Measurements from ENCODE around the gene PLCG2.

PLCG2 gene

GRCh38 chr16:81881228-81881627 is 102.1 kb downstream of the PLCG2 start:
- no peak for DNase-seq

- DNase-seq = no peak
These were observed 103.5 kb downstream of the PLCG2 start for GRCh38 chr16:81882559-81882958.

GRCh38 chr16:81883235-81883634 is 104.1 kb downstream of the PLCG2 start:
- DNase-seq = peak; percentile 83

GRCh38 chr16:81885976-81886586 is 107.0 kb downstream of the PLCG2 start:
- peak; percentile 69 for DNase-seq

- DNase-seq = no peak
These were observed 109.7 kb downstream of the PLCG2 start for GRCh38 chr16:81888520-81889394.

GRCh38 chr16:81891736-81892364 is 112.8 kb downstream of the PLCG2 start:
- DNase-seq = no peak

GRCh38 chr16:81894592-81894991 is 115.5 kb downstream of the PLCG2 start:
- no peak for DNase-seq

GRCh38 chr16:81896902-81897301 is 117.8 kb downstream of the PLCG2 start:
- DNase-seq = no peak

GRCh38 chr16:81899601-81900000 is 120.5 kb downstream of the PLCG2 start:
- no peak for DNase-seq

GRCh38 chr16:81900014-81900413 is 120.9 kb downstream of the PLCG2 start:
- no peak for DNase-seq

GRCh38 chr16:81900456-81900855 is 121.4 kb downstream of the PLCG2 start:
- no peak for DNase-seq

- peak; percentile 59 for DNase-seq
These were observed 122.4 kb downstream of the PLCG2 start for GRCh38 chr16:81901484-81901883.

GRCh38 chr16:81902025-81902424 is 122.9 kb downstream of the PLCG2 start:
- peak; percentile 54 for DNase-seq

GRCh38 chr16:81904320-81904719 is 125.2 kb downstream of the PLCG2 start:
- DNase-seq = no peak

GRCh38 chr16:81905277-81905676 is 126.2 kb downstream of the PLCG2 start:
- DNase-seq = no peak

GRCh38 chr16:81907681-81908080 is 128.6 kb downstream of the PLCG2 start:
- DNase-seq = no peak

- no peak for DNase-seq
These were observed 129.6 kb downstream of the PLCG2 start for GRCh38 chr16:81908466-81909262.

- DNase-seq = no peak
These were observed 131.3 kb downstream of the PLCG2 start for GRCh38 chr16:81910366-81910885.

- no peak for DNase-seq
These were observed 133.3 kb downstream of the PLCG2 start for GRCh38 chr16:81912395-81912794.

- no peak for DNase-seq
These were observed 134.1 kb downstream of the PLCG2 start for GRCh38 chr16:81913222-81913621.

- no peak for DNase-seq
These were observed 138.3 kb downstream of the PLCG2 start for GRCh38 chr16:81917375-81917774.

- DNase-seq = no peak
These were observed 139.8 kb downstream of the PLCG2 start for GRCh38 chr16:81918927-81919326.

- DNase-seq = no peak
These were observed 141.4 kb downstream of the PLCG2 start for GRCh38 chr16:81920498-81920897.
